ENCODE measurements around the gene CTLA4.

The CTLA4 gene

GRCh38 chr2:203824603-203825002 is 43.0 kb upstream of the CTLA4 start:
- ChIA-PET POLR2A (no interaction called here), CTCF (no interaction called here)
- DNase-seq (ENCODE audit: extremely low spot score), result no peak
- no peak for TF ChIP-seq HDGF (IDR thresholded peaks at IDR 0.05; ENCODE audit: borderline replicate concordance)
- no peak for TF ChIP-seq PKNOX1 (IDR thresholded peaks at IDR 0.05)
- TF ChIP-seq ARNT (IDR thresholded peaks at IDR 0.05), result no peak
- TF ChIP-seq FOXM1 (IDR thresholded peaks at IDR 0.05; ENCODE audit: borderline replicate concordance), result no peak
- no peak for TF ChIP-seq FOXK2 (IDR thresholded peaks at IDR 0.05)
- no peak for TF ChIP-seq LEF1 (IDR thresholded peaks at IDR 0.05; ENCODE audit: borderline replicate concordance)
- no peak for TF ChIP-seq SP1 (IDR thresholded peaks at IDR 0.05)

- DNase-seq (ENCODE audit: extremely low spot score), result no peak
- POLR2A ChIA-PET, result no interaction called here
- CTCF ChIA-PET, result no interaction called here
- TF ChIP-seq PKNOX1 (IDR thresholded peaks at IDR 0.05) (no peak), HDGF (IDR thresholded peaks at IDR 0.05; ENCODE audit: borderline replicate concordance) (no peak), ARNT (IDR thresholded peaks at IDR 0.05) (no peak), ZNF384 (IDR thresholded peaks at IDR 0.05) (no peak), FOXM1 (IDR thresholded peaks at IDR 0.05; ENCODE audit: borderline replicate concordance) (no peak), SUZ12 (IDR thresholded peaks at IDR 0.05) (no peak), BHLHE40 (IDR thresholded peaks at IDR 0.05; ENCODE audit: borderline replicate concordance) (no peak), CTBP1 (IDR thresholded peaks at IDR 0.05; ENCODE audit: borderline replicate concordance) (no peak), L3MBTL2 (conservative IDR thresholded peaks at IDR 0.05) (no peak), SP1 (IDR thresholded peaks at IDR 0.05) (no peak), TARDBP (IDR thresholded peaks at IDR 0.05) (no peak), FOXA1 (IDR thresholded peaks at IDR 0.05) (no peak), ELF4 (IDR thresholded peaks at IDR 0.05) (no peak), LEF1 (IDR thresholded peaks at IDR 0.05; ENCODE audit: borderline replicate concordance) (no peak), NFRKB (IDR thresholded peaks at IDR 0.05) (no peak), FOXK2 (IDR thresholded peaks at IDR 0.05) (no peak)
These were observed 40.9 kb upstream of the CTLA4 start for GRCh38 chr2:203826704-203827103.

- no peak for DNase-seq (ENCODE audit: extremely low spot score)
- POLR2A ChIA-PET, result no interaction called here
- CTCF ChIA-PET, result no interaction called here
- no peak for TF ChIP-seq FOXA1 (IDR thresholded peaks at IDR 0.05)
- no peak for TF ChIP-seq PKNOX1 (IDR thresholded peaks at IDR 0.05)
- no peak for TF ChIP-seq HDGF (IDR thresholded peaks at IDR 0.05; ENCODE audit: borderline replicate concordance)
- no peak for TF ChIP-seq ARNT (IDR thresholded peaks at IDR 0.05)
- no peak for TF ChIP-seq BHLHE40 (IDR thresholded peaks at IDR 0.05; ENCODE audit: borderline replicate concordance)
- TF ChIP-seq NFRKB (IDR thresholded peaks at IDR 0.05), result no peak
- TF ChIP-seq FOXK2 (IDR thresholded peaks at IDR 0.05), result no peak
- no peak for TF ChIP-seq ZNF384 (IDR thresholded peaks at IDR 0.05)
- no peak for TF ChIP-seq ELF4 (IDR thresholded peaks at IDR 0.05)
- no peak for TF ChIP-seq SUZ12 (IDR thresholded peaks at IDR 0.05)
- TF ChIP-seq LEF1 (IDR thresholded peaks at IDR 0.05; ENCODE audit: borderline replicate concordance), result no peak
- no peak for TF ChIP-seq FOXM1 (IDR thresholded peaks at IDR 0.05; ENCODE audit: borderline replicate concordance)
- no peak for TF ChIP-seq CTBP1 (IDR thresholded peaks at IDR 0.05; ENCODE audit: borderline replicate concordance)
- TF ChIP-seq SP1 (IDR thresholded peaks at IDR 0.05), result no peak
- TF ChIP-seq L3MBTL2 (conservative IDR thresholded peaks at IDR 0.05), result no peak
- no peak for TF ChIP-seq TARDBP (IDR thresholded peaks at IDR 0.05)
These were observed 37.1 kb upstream of the CTLA4 start for GRCh38 chr2:203830304-203831055.

- no peak for DNase-seq (ENCODE audit: extremely low spot score)
- POLR2A ChIA-PET, result no interaction called here
- CTCF ChIA-PET, result interaction anchor here (0.7 kb wide), 1 partner anchor 599 kb away, joined by 3 read pairs; no protein-coding TSS in a partner anchor
- TF ChIP-seq NFRKB (IDR thresholded peaks at IDR 0.05), result no peak
- no peak for TF ChIP-seq BHLHE40 (IDR thresholded peaks at IDR 0.05; ENCODE audit: borderline replicate concordance)
- TF ChIP-seq FOXM1 (IDR thresholded peaks at IDR 0.05; ENCODE audit: borderline replicate concordance), result no peak
- no peak for TF ChIP-seq TARDBP (IDR thresholded peaks at IDR 0.05)
- TF ChIP-seq ELF4 (IDR thresholded peaks at IDR 0.05), result no peak
- no peak for TF ChIP-seq SUZ12 (IDR thresholded peaks at IDR 0.05)
- no peak for TF ChIP-seq ARNT (IDR thresholded peaks at IDR 0.05)
- no peak for TF ChIP-seq LEF1 (IDR thresholded peaks at IDR 0.05; ENCODE audit: borderline replicate concordance)
- TF ChIP-seq L3MBTL2 (conservative IDR thresholded peaks at IDR 0.05), result no peak
- TF ChIP-seq HDGF (IDR thresholded peaks at IDR 0.05; ENCODE audit: borderline replicate concordance), result no peak
These were observed 32.2 kb upstream of the CTLA4 start for GRCh38 chr2:203835420-203835819.

- no peak for DNase-seq (ENCODE audit: extremely low spot score)
- ChIA-PET POLR2A (no interaction called here), CTCF (no interaction called here)
- TF ChIP-seq BHLHE40 (IDR thresholded peaks at IDR 0.05; ENCODE audit: borderline replicate concordance) (no peak), CTBP1 (IDR thresholded peaks at IDR 0.05; ENCODE audit: borderline replicate concordance) (no peak), SP1 (IDR thresholded peaks at IDR 0.05) (no peak), TARDBP (IDR thresholded peaks at IDR 0.05) (no peak), PKNOX1 (IDR thresholded peaks at IDR 0.05) (no peak), ARNT (IDR thresholded peaks at IDR 0.05) (no peak), HDGF (IDR thresholded peaks at IDR 0.05; ENCODE audit: borderline replicate concordance) (no peak), FOXA1 (IDR thresholded peaks at IDR 0.05) (no peak), FOXM1 (IDR thresholded peaks at IDR 0.05; ENCODE audit: borderline replicate concordance) (no peak), SUZ12 (IDR thresholded peaks at IDR 0.05) (no peak), LEF1 (IDR thresholded peaks at IDR 0.05; ENCODE audit: borderline replicate concordance) (no peak), ZNF384 (IDR thresholded peaks at IDR 0.05) (no peak), NFRKB (IDR thresholded peaks at IDR 0.05) (no peak), ELF4 (IDR thresholded peaks at IDR 0.05) (no peak), FOXK2 (IDR thresholded peaks at IDR 0.05) (no peak)
These were observed 31.4 kb upstream of the CTLA4 start for GRCh38 chr2:203835892-203836800.

Data from HEK293T (cell line).